Stimulated activated CD4-positive, alpha-beta T cell treated with anti-CD3 and anti-CD28 coated beads, Interleukin-15, amount 100 ng/mL, for 24 hours (primary cell): Measurements from ENCODE around the gene KCNE4.

Source experiments
- DNase-seq: peaks from one replicate; pipeline ENCODE4 v3.0.0-alpha.2; 2020

The KCNE4 gene, protein sequence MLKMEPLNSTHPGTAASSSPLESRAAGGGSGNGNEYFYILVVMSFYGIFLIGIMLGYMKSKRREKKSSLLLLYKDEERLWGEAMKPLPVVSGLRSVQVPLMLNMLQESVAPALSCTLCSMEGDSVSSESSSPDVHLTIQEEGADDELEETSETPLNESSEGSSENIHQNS

DNA sequence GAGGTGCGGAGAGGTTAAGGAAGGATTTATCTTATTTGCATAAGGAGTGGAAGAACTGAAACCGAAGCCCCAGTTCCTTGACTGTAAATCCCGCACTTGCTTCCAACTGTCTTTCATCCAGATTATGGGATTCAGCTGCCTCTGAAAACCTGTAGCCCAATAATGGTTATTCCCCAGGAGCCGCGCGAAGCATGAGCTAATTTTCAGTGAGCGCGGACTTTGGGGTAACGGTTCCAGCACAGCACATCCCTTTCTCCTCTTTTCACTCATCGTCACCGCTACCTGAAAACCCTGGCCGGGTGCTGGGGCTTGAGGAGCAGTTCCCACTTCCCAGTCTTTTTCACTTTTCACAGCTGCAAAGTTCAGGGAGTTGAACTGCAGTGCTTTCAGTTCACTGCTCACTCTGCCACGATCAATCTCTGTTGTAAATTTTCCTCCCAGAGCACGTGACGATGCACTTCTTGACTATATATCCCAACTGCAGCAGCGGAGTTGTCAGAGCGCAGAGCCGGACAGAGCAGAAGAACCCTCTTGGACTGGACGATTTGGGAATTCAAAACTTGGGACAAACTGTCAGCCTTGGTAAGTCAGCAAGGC is at the start of gene KCNE4:
KCNE4 (plus strand) TSS at position 498 of the 597 bp plus-strand sequence. CDS start 641 bp downstream, outside the sequence.
- DNase-seq = no peak

DNA sequence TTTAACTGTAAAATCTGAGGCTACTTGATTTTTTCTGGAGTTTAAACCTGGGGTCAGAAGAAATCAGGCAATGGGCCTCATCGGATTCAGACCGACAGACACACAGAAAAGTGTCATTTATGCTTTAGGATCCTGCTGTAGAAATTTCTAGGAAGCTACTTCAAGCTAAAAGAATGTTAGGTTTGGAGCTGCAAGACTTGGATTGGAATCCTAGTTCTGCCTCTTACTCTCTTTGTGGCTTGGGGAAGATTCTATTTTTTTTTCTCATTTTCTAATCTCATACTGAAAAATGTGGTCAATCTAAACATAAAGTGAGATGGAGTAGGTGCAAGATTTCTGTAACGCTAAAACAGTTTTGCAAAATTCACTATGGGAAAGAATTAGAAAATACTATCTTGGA is 48.8 kb upstream of the KCNE4 start:
- DNase-seq = no peak

DNA sequence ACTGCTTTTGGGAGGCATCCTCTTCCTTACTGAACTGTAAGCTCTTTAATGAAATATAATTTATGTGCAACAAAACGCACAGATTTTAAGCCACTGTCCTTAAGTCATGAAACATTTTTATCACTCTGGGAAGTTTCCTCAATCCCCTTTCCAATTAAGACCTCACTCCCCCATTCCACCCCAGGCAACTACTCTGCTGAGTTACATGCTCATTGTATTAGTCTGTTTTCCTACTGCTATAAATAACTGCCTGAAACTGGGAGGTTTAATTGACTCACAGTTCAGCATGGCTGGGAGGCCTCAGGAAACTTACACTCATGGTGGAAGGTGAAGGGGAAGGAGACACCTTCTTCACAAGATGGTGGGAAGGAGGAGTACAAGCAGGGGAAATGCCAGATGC is 46.5 kb upstream of the KCNE4 start:
- no peak for DNase-seq

DNA sequence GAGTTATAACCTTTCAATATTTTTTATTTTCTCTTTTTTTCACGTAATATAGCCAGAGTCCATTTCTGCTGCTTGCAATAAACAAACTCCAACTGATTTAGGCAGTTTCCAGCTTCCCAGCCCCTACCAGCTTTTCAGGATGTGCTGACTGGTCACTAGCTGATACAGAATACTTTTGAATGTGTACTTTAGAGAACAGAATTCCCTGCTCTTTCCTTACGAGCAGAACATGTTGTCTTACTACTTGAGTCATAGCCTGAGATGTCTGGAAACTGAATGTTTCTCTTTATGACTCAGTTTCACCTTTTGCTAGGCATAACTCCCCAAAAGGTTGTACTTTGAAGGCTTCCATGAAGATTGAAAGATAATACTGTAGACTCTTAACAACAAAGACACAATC is 44.5 kb upstream of the KCNE4 start:
- DNase-seq = no peak

DNA sequence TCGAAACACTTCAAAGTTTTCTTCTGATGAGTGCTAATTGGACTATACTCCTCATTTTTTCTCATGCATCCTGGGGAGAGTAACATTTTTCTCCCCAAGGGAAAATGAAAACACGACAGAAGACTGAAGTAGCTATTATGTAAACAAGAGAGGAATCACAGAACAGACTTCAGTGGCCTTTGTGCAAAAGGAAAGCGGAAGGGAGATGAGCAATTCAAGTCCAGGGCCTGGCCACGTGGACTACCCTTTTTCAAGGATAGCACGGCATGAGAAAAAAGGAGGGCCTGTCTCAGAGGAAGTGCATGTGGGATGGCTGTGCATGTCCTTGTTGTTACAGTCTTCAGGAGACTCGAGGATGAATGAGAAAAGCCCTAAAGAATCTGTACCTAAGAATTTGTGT is 43.8 kb upstream of the KCNE4 start:
- DNase-seq = no peak

DNA sequence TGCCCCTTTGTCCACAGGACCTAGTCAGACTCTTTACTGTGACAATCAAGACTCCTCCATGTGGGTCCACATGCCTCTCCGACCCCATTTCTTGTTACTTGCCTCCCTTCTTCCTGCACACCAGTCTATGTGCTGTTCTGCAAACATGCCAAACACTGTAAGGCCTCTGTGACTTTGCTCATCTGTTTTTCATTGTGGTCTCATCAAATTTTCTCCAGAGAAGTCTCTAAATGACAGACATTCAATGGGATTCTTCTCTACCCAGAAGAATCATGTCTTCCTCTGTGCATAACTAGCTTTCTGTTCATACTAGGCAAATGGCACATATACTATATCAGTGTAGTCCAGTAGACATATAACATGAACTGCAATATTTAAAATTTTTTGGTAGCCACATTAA is 43.0 kb upstream of the KCNE4 start:
- DNase-seq = no peak

DNA sequence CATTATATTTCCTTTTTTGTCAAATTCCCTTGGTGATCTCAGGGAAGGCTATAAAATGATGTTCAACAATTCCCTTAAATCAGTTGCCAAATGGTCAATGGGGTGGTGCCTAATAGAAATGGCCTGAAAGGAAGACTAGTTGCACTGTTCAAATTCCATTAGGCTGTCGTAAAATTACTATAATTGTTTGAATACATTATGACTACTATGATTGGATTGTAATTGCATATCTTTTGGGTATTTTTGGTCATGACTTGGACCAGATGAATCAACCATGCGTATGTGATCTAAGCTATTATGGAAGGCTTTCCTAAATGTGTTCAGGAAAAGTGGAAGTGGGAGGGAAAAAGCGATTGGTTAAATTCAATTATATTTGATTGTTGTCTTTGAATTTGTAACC is 41.3 kb upstream of the KCNE4 start:
- DNase-seq = no peak

DNA sequence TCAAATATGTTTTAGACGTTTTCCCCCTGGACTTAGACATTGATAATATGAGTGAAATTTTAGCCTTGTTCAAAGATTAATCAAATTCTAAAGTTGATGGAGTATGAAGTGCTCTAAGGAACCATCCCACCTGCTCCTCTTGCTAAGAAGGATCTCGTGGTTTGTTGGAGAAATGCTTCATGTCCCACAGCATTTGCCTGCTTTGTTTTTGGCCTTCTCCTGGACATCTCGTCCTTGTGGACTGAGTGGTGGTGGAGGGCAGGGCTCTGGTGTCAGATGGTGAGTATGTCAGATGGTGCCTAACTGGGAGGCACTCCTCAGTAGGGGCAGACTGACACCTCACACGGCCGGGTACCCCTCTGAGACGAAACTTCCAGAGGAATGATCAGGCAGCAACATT is 39.7 kb upstream of the KCNE4 start:
- no peak for DNase-seq

DNA sequence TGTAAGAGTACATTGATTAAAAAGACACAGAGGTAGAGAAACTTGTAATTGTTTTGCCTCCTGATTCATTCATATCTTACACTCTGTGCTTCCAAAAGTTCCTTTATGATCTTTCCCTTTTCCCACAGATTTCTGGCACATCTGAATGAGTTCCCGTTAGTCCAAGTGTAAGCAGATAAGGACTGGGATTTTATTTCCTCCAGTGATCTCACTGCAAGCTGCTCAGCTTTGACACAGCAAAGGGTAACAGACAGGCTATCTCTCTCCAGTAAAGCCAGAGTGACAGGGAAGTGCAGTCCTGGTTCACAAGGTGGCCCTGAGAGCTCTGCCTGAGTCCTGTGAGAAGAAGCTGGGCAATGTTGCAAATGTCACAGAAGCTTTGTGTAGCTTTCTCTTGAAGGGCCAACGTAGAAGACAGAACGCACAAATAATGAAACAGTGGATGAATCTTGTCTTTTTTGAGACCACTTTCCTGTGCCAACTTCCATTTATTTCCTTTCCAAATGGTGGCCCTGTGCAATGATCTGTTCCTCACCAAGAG is 32.5 kb upstream of the KCNE4 start:
- DNase-seq = no peak

DNA sequence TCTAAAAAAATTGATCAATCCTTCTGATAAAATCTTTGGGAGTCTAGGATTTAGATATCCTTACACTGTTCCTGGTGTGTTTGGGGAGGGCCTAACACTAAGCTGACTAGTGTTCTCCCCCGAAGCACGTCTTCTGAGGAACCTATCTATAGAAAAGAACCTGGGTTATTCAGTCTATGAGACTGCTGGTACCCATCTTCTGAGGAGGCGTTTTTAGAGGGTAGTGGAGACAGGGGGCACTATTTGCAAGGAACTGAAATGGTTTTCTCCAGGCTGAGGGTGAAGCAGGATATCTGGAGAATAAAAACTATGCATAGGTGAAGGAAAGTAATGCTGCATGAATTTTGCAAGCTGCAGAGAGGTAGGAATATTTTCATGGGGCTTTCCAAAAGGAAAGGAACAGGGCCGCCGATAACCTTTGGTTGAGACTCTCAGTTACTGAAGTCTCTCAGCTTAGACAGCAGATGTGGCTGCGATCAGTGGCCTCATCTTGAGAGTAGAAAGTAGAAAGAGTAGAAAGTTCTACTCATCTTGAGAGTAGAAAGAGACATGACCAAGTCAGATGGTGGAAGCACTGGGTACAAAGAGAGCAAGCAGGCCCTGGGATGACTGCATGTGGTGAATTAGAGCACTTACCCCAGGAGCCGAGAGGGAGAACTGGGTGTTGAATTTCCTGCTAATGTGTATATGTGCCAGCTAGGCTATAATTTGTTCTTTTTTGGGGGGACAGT is 31.8 kb upstream of the KCNE4 start:
- no peak for DNase-seq

DNA sequence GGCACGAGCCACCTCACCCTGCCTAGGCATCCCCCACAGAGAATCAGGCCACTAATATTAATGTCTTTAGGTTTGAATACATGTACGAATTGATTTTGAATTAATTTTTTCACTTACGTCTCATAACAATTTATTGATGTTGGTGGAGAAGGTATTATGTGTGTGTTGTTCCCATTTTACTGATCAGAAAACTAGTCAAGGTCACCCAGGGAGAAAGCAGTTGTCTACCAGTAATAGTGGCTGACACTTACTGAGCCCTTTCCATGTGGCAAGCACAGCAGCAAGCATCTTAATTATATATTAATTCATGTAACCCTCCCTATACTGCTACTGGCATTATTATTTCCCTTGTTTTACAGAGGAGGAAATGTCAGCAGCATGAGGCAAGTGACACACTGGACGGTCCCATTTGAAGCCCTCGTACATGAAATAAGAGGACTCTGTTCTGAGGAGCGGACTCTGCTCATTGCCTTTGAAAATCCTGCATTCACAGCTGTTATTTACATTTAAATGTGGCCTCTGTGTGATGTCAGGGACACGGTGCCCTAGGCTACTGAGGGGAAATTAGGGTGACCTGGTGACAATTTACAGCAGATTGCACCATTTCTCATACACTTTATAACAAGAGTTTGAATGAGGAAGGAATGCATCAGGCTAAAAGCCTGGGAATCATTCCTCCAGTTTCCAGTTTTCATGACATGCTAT is 30.9 kb upstream of the KCNE4 start:
- DNase-seq = no peak

DNA sequence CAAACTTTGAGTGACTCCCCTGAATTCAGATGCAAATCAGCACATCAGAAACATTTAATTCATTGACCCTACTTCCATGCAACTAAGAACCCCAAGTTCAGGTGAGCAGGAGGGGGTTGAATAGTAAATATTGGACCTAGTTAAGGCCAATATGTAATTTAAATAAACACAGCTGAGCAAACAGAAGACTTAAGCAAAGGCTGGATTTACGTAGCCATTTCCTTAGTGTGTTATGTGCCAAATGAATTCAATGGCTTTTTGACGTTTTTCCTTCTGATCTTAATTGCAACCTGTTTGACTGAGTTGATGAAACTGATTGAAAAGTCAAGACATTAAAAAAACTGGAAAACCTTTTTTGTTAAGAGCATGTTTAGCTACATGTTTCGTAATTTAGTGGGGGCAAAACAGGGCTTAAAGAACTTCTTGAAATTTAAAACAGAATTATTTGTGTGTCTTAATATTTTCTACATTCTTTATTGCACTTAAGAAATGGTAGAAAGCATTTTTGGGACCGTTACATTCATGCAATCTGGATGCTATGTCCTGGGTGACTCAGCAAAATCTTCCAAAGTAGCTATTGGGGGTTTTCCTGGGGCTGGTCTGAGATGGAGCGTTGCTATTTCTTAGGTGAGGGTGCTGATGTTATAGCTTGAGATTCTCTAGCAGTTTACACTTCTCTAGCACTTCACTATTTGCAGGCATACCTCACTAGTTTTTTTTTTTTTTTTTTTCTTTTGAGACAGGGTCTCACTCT is 25.5 kb upstream of the KCNE4 start:
- no peak for DNase-seq

DNA sequence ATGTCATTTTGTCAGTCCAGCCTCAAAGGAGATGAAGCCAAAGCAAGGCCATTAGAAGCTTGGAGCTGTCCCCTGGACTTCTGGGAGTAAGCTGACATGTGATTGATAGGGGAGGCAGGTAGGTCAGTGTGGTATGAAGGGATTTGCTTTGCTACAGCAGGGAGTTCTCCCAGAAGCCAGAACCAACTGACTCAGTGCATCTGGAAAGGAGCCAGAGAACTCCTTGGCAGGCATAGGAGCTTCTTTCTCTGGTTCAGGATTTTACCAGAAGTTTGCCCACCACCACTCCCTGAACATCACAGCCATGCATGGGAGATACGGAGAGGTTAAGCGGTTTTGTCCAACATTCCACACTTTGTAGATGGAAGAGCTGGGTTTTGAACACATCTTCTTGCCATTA is 24.5 kb upstream of the KCNE4 start:
- no peak for DNase-seq

DNA sequence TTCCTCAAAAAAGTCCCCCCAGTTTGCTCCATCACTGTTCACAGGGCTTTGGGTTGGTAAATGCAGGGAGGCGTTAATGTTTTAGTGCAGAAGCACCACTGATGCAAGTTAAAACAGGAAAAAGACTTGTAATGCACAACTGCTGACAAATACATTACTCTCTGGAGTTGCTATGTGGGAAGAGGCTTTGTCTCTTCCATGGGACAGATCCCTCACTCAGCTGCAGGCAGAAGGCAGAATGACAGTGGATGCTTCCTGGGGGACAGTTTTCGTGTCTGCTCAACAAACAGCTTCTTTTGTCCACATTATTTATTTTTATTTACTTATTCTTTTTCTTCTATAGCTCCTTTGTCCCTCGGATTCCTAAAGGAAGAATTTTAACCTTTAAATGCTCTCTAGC is 22.7 kb upstream of the KCNE4 start:
- DNase-seq = no peak

DNA sequence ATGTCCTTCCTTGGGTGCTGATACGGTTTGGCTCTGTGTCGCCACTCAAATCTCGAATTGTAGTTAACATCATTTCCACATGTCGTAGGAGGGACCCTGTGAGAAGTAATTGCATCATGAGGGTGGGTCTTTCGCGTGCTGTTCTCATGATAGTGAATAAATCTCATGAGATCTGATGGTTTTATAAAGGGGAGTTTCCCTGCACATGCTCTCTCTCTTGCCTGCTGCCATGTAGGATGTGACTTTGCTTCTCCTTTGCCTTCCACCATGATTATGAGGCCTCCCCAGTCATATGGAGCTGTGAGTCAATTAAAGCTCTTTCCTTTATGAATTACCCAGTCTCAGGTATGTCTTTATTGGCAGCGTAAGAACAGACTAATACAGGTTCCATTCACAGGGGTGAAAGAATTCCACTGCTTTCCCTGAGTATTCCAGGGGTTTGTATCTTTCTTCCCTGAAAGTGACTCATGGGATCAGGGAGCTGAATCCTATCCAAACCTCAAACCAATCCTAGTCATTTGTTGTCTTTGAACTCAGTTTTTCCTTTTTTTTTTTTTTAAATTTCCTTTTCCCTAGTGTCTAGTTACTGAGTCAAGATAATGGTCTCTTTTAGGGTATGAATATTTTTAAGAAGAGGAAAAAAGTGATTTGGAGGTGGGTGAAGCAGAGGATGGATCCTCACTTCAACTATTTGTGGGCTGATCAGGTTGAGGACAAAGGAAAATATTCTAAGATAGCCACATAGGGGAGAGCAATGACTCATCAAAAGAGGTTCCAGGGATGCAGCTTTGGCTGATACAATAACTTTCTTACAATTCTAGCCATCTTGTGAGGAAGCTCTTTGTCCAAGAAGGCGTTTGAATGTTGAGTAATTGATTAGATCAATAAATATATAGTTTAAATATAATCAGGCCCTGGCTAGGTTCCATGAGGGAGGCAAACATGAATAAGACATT is 19.5 kb upstream of the KCNE4 start:
- DNase-seq = no peak

DNA sequence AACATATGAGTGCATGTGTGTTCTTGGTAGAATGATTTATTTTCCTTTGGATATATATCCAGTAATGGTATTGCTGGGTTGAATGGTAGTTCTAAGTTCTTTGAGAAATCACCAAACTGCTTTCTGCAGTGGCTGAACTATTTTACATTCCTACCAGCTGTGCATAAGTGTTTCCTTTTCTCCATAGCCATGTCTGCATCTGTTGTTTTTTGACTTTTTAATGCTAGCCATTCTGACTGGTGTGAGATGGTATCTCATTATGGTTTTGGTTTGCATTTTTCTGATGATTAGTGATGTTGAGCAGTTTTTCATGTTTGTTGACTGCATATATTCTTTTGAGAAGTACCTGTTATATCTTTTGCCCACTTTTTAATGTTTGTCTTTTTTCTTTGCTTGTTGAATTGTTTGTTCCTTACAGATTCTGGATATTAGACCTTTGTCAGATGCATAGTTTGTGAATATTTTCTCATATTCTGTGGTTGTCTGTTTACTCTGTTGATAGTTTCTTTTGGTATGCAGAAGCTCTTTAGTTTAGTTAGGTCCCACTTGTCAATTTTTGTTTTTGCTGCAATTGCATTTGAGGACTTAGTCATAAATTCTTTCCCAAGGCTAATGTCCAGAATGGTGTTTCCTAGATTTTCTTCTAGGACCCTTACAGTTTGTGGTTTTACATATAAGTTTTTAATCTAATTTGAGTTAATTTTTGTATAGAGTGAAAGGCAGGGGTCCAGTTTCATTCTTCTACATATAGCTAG is 17.6 kb upstream of the KCNE4 start:
- no peak for DNase-seq

DNA sequence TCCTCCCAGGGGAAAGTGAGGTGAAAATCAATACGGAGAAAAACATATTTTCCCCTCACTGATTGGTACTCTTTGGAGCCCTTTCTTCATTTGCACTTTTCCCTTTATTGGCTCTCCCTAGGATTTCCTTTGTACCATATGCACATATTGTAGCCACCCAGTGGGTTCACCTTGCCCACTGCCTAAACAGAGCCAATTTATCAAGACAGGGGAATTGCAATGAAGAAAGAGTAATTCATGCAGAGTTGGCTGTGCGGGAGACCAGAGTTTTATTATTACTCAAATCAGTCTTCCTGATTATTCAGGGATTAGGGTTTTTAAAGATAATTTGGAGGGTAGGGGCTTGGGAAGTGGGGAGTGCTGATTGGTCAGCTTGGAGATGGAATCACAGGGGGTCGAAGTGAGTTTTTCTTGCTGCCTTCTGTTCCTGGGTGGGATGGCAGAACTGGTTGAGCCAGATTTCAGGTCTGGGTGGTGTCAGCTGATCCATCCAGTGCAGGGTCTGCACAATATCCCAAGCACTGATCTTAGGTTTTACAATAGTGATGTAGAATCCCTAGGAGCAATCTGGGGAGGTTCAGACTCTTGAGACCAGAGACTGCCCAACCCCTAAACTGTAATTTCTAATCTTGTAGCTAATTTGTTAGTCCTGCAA is 15.1 kb upstream of the KCNE4 start:
- no peak for DNase-seq

DNA sequence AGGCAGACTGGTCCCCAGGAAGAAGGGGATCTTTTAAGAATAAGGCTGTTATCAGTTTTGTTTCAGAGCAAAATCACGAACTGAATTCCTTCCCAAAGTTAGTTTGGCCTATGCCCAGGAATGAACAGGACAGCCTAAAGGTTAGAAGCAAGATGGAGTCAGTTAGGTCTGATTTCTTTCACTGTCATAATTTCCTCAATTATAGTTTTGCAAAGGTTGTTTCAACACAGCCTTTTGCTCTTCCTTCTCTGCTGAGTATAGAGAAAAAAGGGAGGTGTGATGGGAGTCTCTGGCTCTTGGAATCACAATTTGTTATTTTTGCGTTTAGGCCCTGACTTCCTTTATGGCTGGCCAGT is 14.6 kb upstream of the KCNE4 start:
- no peak for DNase-seq

DNA sequence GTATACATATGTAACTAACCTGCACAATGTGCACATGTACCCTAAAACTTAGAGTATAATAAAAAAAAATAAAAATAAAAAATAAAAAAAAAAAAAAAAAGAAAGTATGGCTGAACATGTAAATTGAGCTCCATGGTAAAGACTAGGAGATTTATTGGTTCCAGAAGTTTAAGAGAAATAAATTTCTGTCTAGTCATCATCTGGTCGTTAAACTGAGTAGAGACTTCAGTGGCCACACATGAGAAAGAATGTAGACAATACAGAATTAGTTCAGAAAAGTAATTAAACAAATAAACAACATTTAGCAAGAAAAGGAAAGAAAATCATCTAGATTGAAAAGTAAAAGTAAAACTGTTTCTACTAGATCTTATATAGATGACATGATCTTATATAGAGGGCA is 12.4 kb upstream of the KCNE4 start:
- no peak for DNase-seq

DNA sequence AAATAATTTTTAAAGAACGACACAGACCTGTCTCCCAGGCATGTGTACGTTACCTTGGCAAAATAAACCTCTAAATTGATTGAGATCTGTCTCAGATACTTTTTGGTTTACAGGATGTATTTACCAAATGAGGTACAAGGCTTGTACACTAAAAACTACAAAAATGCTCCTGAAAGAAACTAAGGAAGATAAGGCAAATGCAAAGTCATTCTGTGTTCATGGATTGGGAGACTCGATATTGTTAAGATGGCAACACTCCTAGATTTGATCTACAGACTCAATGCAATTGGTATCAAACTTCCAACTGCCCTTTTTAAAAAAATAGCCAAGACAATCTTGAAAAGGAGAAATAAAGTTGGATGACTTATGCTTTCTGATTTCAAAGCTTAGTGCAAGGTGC is 11.5 kb upstream of the KCNE4 start:
- no peak for DNase-seq
